HEK293T (cell line): ENCODE data around the gene FANCB.
A peak's percentile ranks its signal among the peaks of the same experiment; 100 is the strongest.

Experiments used
- CTCF ChIA-PET: fragments of 350-600 bp; formaldehyde crosslinking; extraction: SDS; loops from one replicate; lab custom pipeline; 2021; ENCODE audit warnings: antibody characterized with exemption, inconsistent platforms; lab: Yijun Ruan, JAX
- POLR2A ChIA-PET: fragments of 350-600 bp; formaldehyde crosslinking; extraction: SDS; loops from one replicate; lab custom pipeline; 2020; ENCODE audit warnings: antibody characterized with exemption, inconsistent platforms; lab: Yijun Ruan, JAX
- DNase-seq: peaks from one replicate; pipeline ENCODE4 v3.0.0; 2012; ENCODE audit warnings: mixed read lengths; ENCODE audit errors: extremely low spot score
- ARNT ChIP-seq: fragments of 450-650 bp; IDR thresholded peaks from 2 replicates; pipeline ENCODE4 v1.6.1; 2017; ENCODE audit warnings: mild to moderate bottlenecking
- BHLHE40 ChIP-seq: fragments of 450-650 bp; IDR thresholded peaks from 2 replicates; pipeline ENCODE4 v1.6.1; 2016; ENCODE audit warnings: mild to moderate bottlenecking, moderate library complexity, borderline replicate concordance
- CTBP1 ChIP-seq: fragments of 450-650 bp; IDR thresholded peaks from 2 replicates; pipeline ENCODE4 v1.6.1; 2016; ENCODE audit warnings: borderline replicate concordance
- ELF4 ChIP-seq: fragments of 450-650 bp; IDR thresholded peaks from 2 replicates; pipeline ENCODE4 v1.6.1; 2017; ENCODE audit warnings: antibody characterized with exemption
- FOXA1 ChIP-seq: fragments of 450-650 bp; IDR thresholded peaks from 2 replicates; pipeline ENCODE4 v1.6.1; 2016; ENCODE audit warnings: mild to moderate bottlenecking
- FOXK2 ChIP-seq: fragments of 450-650 bp; IDR thresholded peaks from 2 replicates; pipeline ENCODE4 v1.6.1; 2016; ENCODE audit warnings: mild to moderate bottlenecking
- FOXM1 ChIP-seq: fragments of 450-650 bp; IDR thresholded peaks from 2 replicates; pipeline ENCODE4 v1.6.1; 2017; ENCODE audit warnings: mild to moderate bottlenecking, borderline replicate concordance
- HDGF ChIP-seq: fragments of 450-650 bp; IDR thresholded peaks from 2 replicates; pipeline ENCODE4 v1.6.1; 2017; ENCODE audit warnings: antibody characterized with exemption, borderline replicate concordance
- L3MBTL2 ChIP-seq: fragments of 450-650 bp; conservative IDR thresholded peaks from 2 replicates; pipeline ENCODE4 v1.6.1; 2016; ENCODE audit warnings: mild to moderate bottlenecking
- LEF1 ChIP-seq: fragments of 450-650 bp; IDR thresholded peaks from 2 replicates; pipeline ENCODE4 v1.6.1; 2017; ENCODE audit warnings: mild to moderate bottlenecking, borderline replicate concordance
- NFRKB ChIP-seq: fragments of 450-650 bp; IDR thresholded peaks from 2 replicates; pipeline ENCODE4 v1.6.1; 2016; ENCODE audit warnings: mild to moderate bottlenecking, moderate library complexity
- PKNOX1 ChIP-seq: fragments of 450-650 bp; IDR thresholded peaks from 2 replicates; pipeline ENCODE4 v1.6.1; 2016
- SP1 ChIP-seq: fragments of 450-650 bp; IDR thresholded peaks from 2 replicates; pipeline ENCODE4 v1.6.1; 2017
- SUZ12 ChIP-seq: fragments of 450-650 bp; IDR thresholded peaks from 2 replicates; pipeline ENCODE4 v1.6.1; 2016; ENCODE audit warnings: mild to moderate bottlenecking
- TARDBP ChIP-seq: fragments of 450-650 bp; IDR thresholded peaks from 2 replicates; pipeline ENCODE4 v1.6.1; 2016
- ZNF384 ChIP-seq: fragments of 450-650 bp; IDR thresholded peaks from 2 replicates; pipeline ENCODE4 v1.6.1; 2016

The FANCB gene

GRCh38 chrX:14872851-14873675 is at the start of gene FANCB, which contains the start of gene MOSPD2:
Gene FANCB, minus strand, starts transcription at chrX:14873069. Its CDS starts 7,559 bp downstream, at chrX:14865510.
Gene MOSPD2, plus strand, starts transcription at chrX:14873421. Its CDS starts 108 bp downstream, at chrX:14873529.
- ChIA-PET POLR2A (no interaction called here), CTCF (no interaction called here)
- TF ChIP-seq ELF4 (peak; percentile 34; the same call in 1 of the 2 replicates), L3MBTL2 (peak; percentile 97), TARDBP (no peak)
- DNase-seq = peak; percentile 87

DNA sequence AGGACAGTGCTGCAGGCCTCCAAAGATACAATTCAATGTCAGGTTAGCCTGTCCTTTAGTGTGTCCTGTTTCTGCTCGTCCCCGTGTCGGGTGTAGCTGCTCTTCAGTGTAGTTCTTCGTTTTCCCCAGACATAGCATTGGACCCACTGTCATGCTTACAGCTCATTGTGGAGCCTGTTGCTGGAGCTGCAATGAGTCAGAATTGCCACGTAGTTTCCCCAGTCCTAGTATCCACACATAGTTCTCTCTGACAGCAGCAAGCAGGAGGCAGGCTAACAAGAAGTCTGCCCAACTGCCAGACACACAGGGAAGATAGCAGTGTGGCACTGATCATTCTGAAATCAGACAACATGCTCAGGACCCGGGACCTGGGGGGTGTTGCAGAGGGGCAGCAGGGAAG is 49.6 kb upstream of the FANCB start:
- POLR2A ChIA-PET = no interaction called here
- CTCF ChIA-PET = no interaction called here
- DNase-seq = no peak

DNA sequence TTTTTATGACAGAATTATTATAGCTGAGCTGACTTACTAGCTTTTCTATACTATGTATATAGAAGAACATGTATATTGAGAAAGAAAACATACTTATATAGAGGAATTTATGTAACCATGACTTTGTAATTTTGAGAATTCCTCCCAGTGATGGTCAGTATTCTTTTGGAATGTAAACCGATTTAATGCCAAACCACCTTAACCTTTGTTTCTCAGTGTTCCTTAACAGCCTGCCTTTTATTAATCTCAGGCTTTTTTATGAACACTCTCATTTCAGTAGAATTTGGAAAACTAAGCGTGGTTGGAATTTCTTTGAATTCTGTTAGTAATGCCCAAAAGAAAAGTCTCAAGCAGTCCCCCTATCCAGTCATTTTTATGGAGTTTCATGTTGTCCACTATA is 47.3 kb upstream of the FANCB start:
- ChIA-PET CTCF (no interaction called here), POLR2A (no interaction called here)
- DNase-seq = no peak
- TF ChIP-seq FOXM1 = no peak
- no peak for TF ChIP-seq PKNOX1

More for the DNA sequence above, 49.6 kb upstream of the FANCB start:
- TF ChIP-seq ZNF384 (no peak), NFRKB (no peak), PKNOX1 (no peak)

- ChIA-PET CTCF (interaction anchor here (0.5 kb wide), 1 partner anchor 1972 kb away, joined by 4 read pairs; no protein-coding TSS in a partner anchor), POLR2A (no interaction called here)
- no peak for DNase-seq
- TF ChIP-seq PKNOX1 (peak; percentile 50), LEF1 (no peak)
These were observed 46.5 kb upstream of the FANCB start for GRCh38 chrX:14919407-14919806.

- TF ChIP-seq NFRKB = no peak
- TF ChIP-seq SUZ12 = no peak
- no peak for TF ChIP-seq ZNF384
- no peak for TF ChIP-seq FOXA1
- no peak for TF ChIP-seq CTBP1
- no peak for TF ChIP-seq FOXK2
- no peak for TF ChIP-seq ELF4
- no peak for DNase-seq
- ChIA-PET CTCF (no interaction called here), POLR2A (no interaction called here)
These were observed 43.3 kb upstream of the FANCB start for GRCh38 chrX:14916017-14916674.

- ChIA-PET POLR2A (no interaction called here), CTCF (no interaction called here)
- DNase-seq = no peak
- TF ChIP-seq HDGF = no peak
- no peak for TF ChIP-seq ELF4
- TF ChIP-seq SP1 = no peak
- no peak for TF ChIP-seq LEF1
- TF ChIP-seq PKNOX1 = no peak
- TF ChIP-seq FOXK2 = no peak
- no peak for TF ChIP-seq L3MBTL2
- no peak for TF ChIP-seq FOXM1
- no peak for TF ChIP-seq TARDBP
- no peak for TF ChIP-seq NFRKB
- no peak for TF ChIP-seq ZNF384
- no peak for TF ChIP-seq SUZ12
- no peak for TF ChIP-seq ARNT
- no peak for TF ChIP-seq FOXA1
- no peak for TF ChIP-seq BHLHE40
- no peak for TF ChIP-seq CTBP1
These were observed 42.7 kb upstream of the FANCB start for GRCh38 chrX:14915596-14915995.

- POLR2A ChIA-PET = no interaction called here
- no peak for DNase-seq
- CTCF ChIA-PET = no interaction called here
- TF ChIP-seq LEF1 (no peak), ZNF384 (no peak), CTBP1 (no peak), FOXA1 (no peak), L3MBTL2 (no peak), BHLHE40 (no peak), FOXM1 (no peak), PKNOX1 (no peak), HDGF (no peak)
These were observed 40.4 kb upstream of the FANCB start for GRCh38 chrX:14913241-14913640.
